Hippocampal formation (tissue), 2 donors: ENCODE measurements around the gene ATPAF2.
A peak's percentile ranks its signal among the peaks of the same experiment; 100 is the strongest.

Experiments used
- DNase-seq, 2 donors: peaks; one replicate each; lab custom pipeline; 2025; lab: John Stamatoyannopoulos, UW

ATPAF2 gene

GRCh38 chr17:17985555-17985954, 53.4 kb downstream of the ATPAF2 start:
- no peak for DNase-seq

GRCh38 chr17:17985153-17985552, 53.8 kb downstream of the ATPAF2 start:
- no peak for DNase-seq

GRCh38 chr17:17983776-17984175, 55.2 kb downstream of the ATPAF2 start:
- no peak for DNase-seq

GRCh38 chr17:17983376-17983775, 55.6 kb downstream of the ATPAF2 start:
- no peak for DNase-seq

- DNase-seq = no peak
These were observed 56.2 kb downstream of the ATPAF2 start for GRCh38 chr17:17982801-17983200.

GRCh38 chr17:17981330-17981729, 57.6 kb downstream of the ATPAF2 start:
- no peak for DNase-seq

GRCh38 chr17:17979778-17980177, 59.2 kb downstream of the ATPAF2 start:
- no peak for DNase-seq

- DNase-seq = no peak
These were observed 60.2 kb downstream of the ATPAF2 start for GRCh38 chr17:17978481-17979424.

- no peak for DNase-seq
These were observed 61.9 kb downstream of the ATPAF2 start for GRCh38 chr17:17976931-17977570.

- DNase-seq = no peak
These were observed 63.5 kb downstream of the ATPAF2 start for GRCh38 chr17:17975436-17975835.

- DNase-seq = no peak
These were observed 66.1 kb downstream of the ATPAF2 start for GRCh38 chr17:17972952-17973254.

GRCh38 chr17:17972126-17972951, 66.6 kb downstream of the ATPAF2 start, which contains the start of the genes DRC3 and TOM1L2:
TSS of gene DRC3 (plus strand) at chr17:17972862. CDS start at chr17:17977599, 4,737 bp downstream.
TSS of gene TOM1L2 (minus strand) at chr17:17972400. CDS start at chr17:17972313, 87 bp downstream.
- DNase-seq = peak; percentile 100

- DNase-seq = peak in 1 of 2 donors; percentile 38
These were observed 67.4 kb downstream of the ATPAF2 start for GRCh38 chr17:17971431-17972125.

GRCh38 chr17:17970699-17971430, 68.1 kb downstream of the ATPAF2 start:
- no peak for DNase-seq
